CD4-positive, alpha-beta T cell treated with Interleukin-4 for 4 hours (primary cell): ENCODE data around the gene CRACDL.

Experiments used
- DNase-seq: peaks from one replicate; pipeline ENCODE4 v3.0.0-alpha.2; 2020

CRACDL gene

GRCh38 chr2:98924910-98925309, 11.1 kb downstream of the CRACDL start:
- DNase-seq, result no peak

- DNase-seq, result no peak
Observed at GRCh38 chr2:98924038-98924830, 11.8 kb downstream of the CRACDL start.

- no peak for DNase-seq
Observed at GRCh38 chr2:98923244-98923940, 12.6 kb downstream of the CRACDL start.

- no peak for DNase-seq
Observed at GRCh38 chr2:98921062-98921461, 15.0 kb downstream of the CRACDL start.

- DNase-seq, result no peak
Observed at GRCh38 chr2:98917031-98917471, 19.0 kb downstream of the CRACDL start.

- no peak for DNase-seq
Observed at GRCh38 chr2:98915751-98916358, 20.2 kb downstream of the CRACDL start.

GRCh38 chr2:98914713-98915580, 21.1 kb downstream of the CRACDL start:
- no peak for DNase-seq

- DNase-seq, result no peak
Observed at GRCh38 chr2:98913916-98914712, 21.9 kb downstream of the CRACDL start.

GRCh38 chr2:98912957-98913915, 22.8 kb downstream of the CRACDL start:
- DNase-seq, result no peak

GRCh38 chr2:98912221-98912851, 23.7 kb downstream of the CRACDL start:
- DNase-seq, result no peak

GRCh38 chr2:98911376-98912154, 24.5 kb downstream of the CRACDL start:
- no peak for DNase-seq

- no peak for DNase-seq
Observed at GRCh38 chr2:98911126-98911375, 25.0 kb downstream of the CRACDL start.

GRCh38 chr2:98910349-98911125, 25.5 kb downstream of the CRACDL start:
- DNase-seq, result no peak

GRCh38 chr2:98909317-98910211, 26.5 kb downstream of the CRACDL start:
- no peak for DNase-seq

GRCh38 chr2:98908931-98909316, 27.1 kb downstream of the CRACDL start:
- no peak for DNase-seq

GRCh38 chr2:98907966-98908905, 27.8 kb downstream of the CRACDL start:
- no peak for DNase-seq

- DNase-seq, result no peak
Observed at GRCh38 chr2:98907385-98907784, 28.6 kb downstream of the CRACDL start.
